ENCODE measurements around the gene POMC. TPM values are rescaled to one million over a fixed set of nuclear protein-coding genes. Genes with fewer than 3 reads are reported as not detected.
"Not testable (repeated sequence)": the region's sequence is repeated elsewhere in the genome, so short reads cannot be mapped to it uniquely, and the experiment has no call there.

Gene POMC
- polyA plus RNA-seq, 1 experiment: 0.43 TPM

DNA sequence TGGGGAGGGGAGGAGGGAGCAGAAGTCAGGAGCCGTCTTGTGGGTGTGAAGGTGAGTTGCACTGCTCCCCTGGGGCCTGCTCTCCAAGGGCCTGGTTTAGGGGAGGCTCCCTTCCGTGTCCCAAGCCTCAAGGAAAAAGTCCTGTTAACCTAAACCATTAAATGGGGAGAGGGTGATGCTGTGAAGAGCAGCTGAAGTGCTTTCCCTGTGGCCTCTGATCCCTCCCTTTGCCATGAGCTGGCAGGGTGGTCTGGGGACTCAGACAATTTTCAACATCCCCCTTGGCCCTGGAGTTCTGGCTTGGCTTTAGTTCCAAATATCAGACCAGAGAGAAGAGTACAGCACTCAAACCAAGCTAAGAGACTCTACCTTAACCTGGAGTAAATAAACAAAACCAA is 692 bp upstream of the POMC start:
- TF ChIP-seq, protein P1, sequence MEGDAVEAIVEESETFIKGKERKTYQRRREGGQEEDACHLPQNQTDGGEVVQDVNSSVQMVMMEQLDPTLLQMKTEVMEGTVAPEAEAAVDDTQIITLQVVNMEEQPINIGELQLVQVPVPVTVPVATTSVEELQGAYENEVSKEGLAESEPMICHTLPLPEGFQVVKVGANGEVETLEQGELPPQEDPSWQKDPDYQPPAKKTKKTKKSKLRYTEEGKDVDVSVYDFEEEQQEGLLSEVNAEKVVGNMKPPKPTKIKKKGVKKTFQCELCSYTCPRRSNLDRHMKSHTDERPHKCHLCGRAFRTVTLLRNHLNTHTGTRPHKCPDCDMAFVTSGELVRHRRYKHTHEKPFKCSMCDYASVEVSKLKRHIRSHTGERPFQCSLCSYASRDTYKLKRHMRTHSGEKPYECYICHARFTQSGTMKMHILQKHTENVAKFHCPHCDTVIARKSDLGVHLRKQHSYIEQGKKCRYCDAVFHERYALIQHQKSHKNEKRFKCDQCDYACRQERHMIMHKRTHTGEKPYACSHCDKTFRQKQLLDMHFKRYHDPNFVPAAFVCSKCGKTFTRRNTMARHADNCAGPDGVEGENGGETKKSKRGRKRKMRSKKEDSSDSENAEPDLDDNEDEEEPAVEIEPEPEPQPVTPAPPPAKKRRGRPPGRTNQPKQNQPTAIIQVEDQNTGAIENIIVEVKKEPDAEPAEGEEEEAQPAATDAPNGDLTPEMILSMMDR (IDR thresholded peaks at IDR 0.05; ENCODE audit: insufficient read depth, low read depth, low read length): no peak
- DNase-seq (ENCODE audit: low read depth): no peak
- Histone ChIP-seq H3K36me3 (ENCODE audit: control insufficient read depth, insufficient read depth, low read length) (no peaks in the 10 kb centered on the region), H3K4me3 (ENCODE audit: low read depth, low read length) (no peak overlapping the region), H3K27me3 (ENCODE audit: control insufficient read depth, insufficient read depth, low read length) (peaks cover 47% of the 10 kb centered on the region)
- CTCF ChIA-PET: interaction anchor here (1.0 kb wide), 1 partner anchor 30 kb away, joined by 3 read pairs; no protein-coding TSS in a partner anchor
- POLR2A ChIA-PET: no interaction called here

DNA sequence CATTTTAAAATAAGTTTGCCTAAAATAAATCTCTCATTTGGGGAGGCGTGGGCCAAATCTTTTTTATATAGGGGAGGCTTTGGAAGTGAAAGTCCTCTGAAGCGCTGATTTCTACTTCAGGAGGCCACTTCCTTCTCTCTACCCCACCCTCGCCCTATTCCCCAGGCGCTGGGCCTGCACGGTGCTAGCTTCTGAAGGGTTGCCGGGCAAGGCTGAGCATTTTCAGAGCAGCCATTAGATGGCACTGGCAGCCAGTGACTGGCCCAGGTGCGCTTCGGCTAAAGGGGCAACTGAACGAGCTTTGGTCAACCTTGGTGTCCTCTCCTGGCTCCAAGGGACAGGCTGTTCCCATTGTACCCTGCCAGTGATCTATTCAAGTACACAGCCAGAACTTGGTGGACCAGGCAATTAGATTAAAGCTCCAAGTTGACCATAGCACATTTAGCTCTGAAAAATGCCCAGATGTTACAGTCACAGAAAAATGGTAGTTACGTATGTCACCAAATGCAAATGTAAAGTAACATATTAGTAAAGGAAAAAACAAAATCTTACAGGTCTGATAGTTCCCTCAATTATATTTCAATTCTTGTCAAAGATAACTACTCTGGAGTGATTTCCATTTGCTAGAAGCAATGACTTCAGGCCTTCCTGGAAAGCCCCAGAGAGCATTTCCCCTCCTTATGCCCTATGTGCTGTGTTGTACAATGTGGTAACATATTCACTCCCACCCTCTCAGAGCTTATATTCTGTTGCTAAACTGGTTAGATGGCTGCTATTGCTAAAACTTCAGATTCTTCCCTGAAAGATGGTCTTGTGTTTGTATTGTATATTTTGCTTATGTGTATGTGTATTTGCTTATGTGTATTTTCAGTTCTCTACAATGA is 2.1 kb downstream of the POMC start:
- no peaks in the 10 kb centered on the region for H3K36me3 ChIP-seq (ENCODE audit: control insufficient read depth, insufficient read depth, low read length)
- POLR2A ChIA-PET: no interaction called here
- TF ChIP-seq, protein P1 (IDR thresholded peaks at IDR 0.05; ENCODE audit: insufficient read depth, low read depth, low read length): 0 out of 2 replicates have a peak, but pooled peaks have one; percentile 11
- no peak overlapping the region for H3K4me3 ChIP-seq (ENCODE audit: low read depth, low read length)
- CTCF ChIA-PET: interaction anchor here (0.7 to 2.0 kb wide), 2 partner anchors 11 to 30 kb away, joined by 3 to 9 read pairs; no protein-coding TSS in a partner anchor
- no peak for DNase-seq (ENCODE audit: low read depth)
- peaks cover 48% of the 10 kb centered on the region for H3K27me3 ChIP-seq (ENCODE audit: control insufficient read depth, insufficient read depth, low read length)

DNA sequence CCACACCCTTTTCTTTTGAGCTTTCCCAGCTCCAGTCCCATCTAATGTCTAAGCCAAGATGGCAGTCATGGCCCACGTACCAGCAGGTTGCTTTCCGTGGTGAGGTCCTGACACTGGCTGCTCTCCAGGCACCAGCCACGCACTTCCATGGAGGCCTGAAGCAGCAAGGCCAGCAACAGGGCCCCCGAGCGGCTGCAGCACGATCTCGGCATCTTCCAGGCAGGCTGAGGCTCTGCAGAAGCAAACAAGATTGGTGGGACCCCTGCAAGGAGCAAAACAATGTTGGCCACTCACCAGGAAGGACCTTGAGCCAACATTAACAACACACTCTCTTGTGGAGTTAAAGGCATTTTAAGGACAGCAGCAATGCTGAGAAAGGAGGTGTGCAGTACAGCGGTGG is 3.8 kb downstream of the POMC start:
- TF ChIP-seq, protein P1 (IDR thresholded peaks at IDR 0.05; ENCODE audit: insufficient read depth, low read depth, low read length): no peak
- POLR2A ChIA-PET: no interaction called here
- Histone ChIP-seq H3K36me3 (ENCODE audit: control insufficient read depth, insufficient read depth, low read length) (no peaks in the 10 kb centered on the region), H3K4me3 (ENCODE audit: low read depth, low read length) (no peak overlapping the region), H3K27me3 (ENCODE audit: control insufficient read depth, insufficient read depth, low read length) (peaks cover 41% of the 10 kb centered on the region)
- DNase-seq (ENCODE audit: low read depth): no peak
- CTCF ChIA-PET: interaction anchor here (0.9 to 2.0 kb wide), 3 partner anchors 27 to 189 kb away, joined by 3 to 9 read pairs (median 3); no protein-coding TSS in a partner anchor

DNA sequence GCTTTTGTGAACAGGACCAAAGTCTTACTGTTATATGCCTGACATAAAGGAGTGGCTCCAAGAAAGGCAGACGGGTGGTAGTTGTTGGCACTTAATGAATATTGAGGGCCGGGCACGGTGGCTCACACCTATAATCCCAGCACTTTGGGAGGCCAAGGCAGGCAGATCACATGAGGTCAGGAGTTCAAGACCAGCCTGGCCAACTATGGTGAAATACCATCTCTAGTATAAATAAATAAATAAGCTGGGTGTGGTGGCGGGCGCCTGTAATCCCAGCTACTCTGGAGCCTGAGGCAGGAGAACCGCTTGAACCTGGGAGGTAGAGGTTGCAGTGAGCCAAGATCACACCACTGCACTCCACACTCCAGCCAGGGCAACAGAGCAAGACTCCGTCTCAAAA is 6.3 kb downstream of the POMC start:
- POLR2A ChIA-PET; DNase-seq (ENCODE audit: low read depth); H3K36me3 ChIP-seq (ENCODE audit: control insufficient read depth, insufficient read depth, low read length); H3K4me3 ChIP-seq (ENCODE audit: low read depth, low read length): not testable (repeated sequence)
- CTCF ChIA-PET: interaction anchor here (1.5 kb wide), 1 partner anchor 187 kb away, joined by 5 read pairs; no protein-coding TSS in a partner anchor
- H3K27me3 ChIP-seq (ENCODE audit: control insufficient read depth, insufficient read depth, low read length): peaks cover 19% of the 10 kb centered on the region

DNA sequence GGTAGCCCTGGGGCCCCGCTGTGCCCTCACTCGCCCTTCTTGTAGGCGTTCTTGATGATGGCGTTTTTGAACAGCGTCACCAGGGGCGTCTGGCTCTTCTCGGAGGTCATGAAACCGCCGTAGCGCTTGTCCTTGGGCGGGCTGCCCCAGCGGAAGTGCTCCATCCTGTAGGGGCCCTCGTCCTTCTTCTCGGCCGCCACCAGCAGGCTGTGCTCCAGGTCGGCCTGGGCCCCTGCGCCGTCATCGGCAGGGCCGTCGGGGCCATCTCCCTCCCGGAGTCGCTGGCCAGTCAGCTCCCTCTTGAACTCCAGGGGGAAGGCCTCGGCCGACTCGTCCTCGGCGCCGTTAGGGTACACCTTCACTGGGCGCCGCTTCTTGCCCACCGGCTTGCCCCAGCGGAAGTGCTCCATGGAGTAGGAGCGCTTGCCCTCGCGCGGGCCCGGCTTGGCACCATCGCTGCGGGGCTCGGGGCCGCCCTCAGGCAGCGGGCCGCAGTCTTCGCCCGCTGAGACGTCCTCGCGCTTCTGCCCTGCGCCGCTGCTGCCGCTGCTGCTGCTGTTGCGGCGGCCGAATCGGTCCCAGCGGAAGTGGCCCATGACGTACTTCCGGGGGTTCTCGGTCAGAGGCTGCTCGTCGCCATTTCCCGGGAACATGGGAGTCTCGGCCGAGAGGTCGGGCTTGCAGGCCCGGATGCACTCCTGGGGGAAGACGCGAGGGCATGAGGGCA is 7.2 kb downstream of the POMC start:
- no peak for DNase-seq (ENCODE audit: low read depth)
- Histone ChIP-seq H3K4me3 (ENCODE audit: low read depth, low read length) (peak overlapping the region; percentile 21; the same call in 1 of the 2 replicates), H3K27me3 (ENCODE audit: control insufficient read depth, insufficient read depth, low read length) (peaks cover 18% of the 10 kb centered on the region), H3K36me3 (ENCODE audit: control insufficient read depth, insufficient read depth, low read length) (no peaks in the 10 kb centered on the region)
- POLR2A ChIA-PET: no interaction called here
- TF ChIP-seq, protein P1 (IDR thresholded peaks at IDR 0.05; ENCODE audit: insufficient read depth, low read depth, low read length): no peak
- CTCF ChIA-PET: no interaction called here
